Transverse colon (tissue), 3 donors: Measurements from ENCODE around the gene ANKRD12.

ENCODE experiments used
- POLR2A ChIP-seq: fragments of 450-650 bp; IDR thresholded peaks from one replicate; pipeline ENCODE4 v1.6.1; 2016; ENCODE audit warnings: antibody characterized with exemption, mild to moderate bottlenecking, moderate library complexity
- TF ChIP-seq, protein P1 (sequence below), 5 experiments: fragments of 200-600 bp in 3 of 5; fragments of 450-650 bp in 2 of 5; sonication (generic) in 3 of 5; IDR thresholded peaks; 1 replicate in 2 of 5; 2 replicates in 3 of 5; pipeline ENCODE4 v1.5.1; 2016 to 2017; ENCODE audit warnings: antibody characterized with exemption in 5 of 5, inconsistent platforms in 3 of 5, mild to moderate bottlenecking in 2 of 5, moderate library complexity in 1 of 5

DNA sequence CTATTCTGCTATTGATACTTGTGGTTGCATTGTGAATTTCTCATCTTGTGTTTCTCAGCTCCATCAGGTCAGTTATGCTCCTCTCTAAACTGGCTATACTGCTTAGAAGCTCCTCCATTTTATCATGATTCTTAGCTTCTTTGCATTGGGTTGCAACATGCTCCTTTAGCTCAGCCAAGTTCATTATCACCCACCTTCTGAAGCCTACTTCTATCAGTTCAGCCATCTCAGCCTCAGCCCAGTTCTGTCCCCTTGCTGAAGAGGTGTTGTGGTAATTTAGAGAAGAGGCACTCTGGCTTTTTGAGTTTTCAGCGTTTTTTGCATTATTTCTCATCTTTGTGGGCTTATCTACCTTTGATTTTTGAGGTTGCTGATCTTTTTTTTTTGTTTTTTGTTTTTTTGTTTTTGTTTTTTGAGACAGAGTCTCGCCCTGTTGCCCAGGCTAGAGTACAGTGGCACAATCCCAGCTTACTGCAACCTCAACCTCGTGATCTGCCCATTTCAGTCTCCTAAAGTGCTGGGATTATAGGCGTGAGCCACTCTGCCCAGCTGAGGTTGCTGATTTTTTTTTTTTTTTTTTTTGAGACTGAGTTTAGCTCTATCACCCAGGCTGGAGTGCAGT is 36.0 kb downstream of the ANKRD12 start:
- TF ChIP-seq POLR2A, result no peak
- TF ChIP-seq, protein P1, sequence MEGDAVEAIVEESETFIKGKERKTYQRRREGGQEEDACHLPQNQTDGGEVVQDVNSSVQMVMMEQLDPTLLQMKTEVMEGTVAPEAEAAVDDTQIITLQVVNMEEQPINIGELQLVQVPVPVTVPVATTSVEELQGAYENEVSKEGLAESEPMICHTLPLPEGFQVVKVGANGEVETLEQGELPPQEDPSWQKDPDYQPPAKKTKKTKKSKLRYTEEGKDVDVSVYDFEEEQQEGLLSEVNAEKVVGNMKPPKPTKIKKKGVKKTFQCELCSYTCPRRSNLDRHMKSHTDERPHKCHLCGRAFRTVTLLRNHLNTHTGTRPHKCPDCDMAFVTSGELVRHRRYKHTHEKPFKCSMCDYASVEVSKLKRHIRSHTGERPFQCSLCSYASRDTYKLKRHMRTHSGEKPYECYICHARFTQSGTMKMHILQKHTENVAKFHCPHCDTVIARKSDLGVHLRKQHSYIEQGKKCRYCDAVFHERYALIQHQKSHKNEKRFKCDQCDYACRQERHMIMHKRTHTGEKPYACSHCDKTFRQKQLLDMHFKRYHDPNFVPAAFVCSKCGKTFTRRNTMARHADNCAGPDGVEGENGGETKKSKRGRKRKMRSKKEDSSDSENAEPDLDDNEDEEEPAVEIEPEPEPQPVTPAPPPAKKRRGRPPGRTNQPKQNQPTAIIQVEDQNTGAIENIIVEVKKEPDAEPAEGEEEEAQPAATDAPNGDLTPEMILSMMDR (IDR thresholded peaks at IDR 0.05), result no peak
